Fibroblast of skin of right biceps (primary cell): Measurements from ENCODE around the gene EVA1A.

Source experiments
- DNase-seq: peaks from one replicate; pipeline ENCODE4 v3.0.0-alpha.2; 2013

The EVA1A gene

DNA sequence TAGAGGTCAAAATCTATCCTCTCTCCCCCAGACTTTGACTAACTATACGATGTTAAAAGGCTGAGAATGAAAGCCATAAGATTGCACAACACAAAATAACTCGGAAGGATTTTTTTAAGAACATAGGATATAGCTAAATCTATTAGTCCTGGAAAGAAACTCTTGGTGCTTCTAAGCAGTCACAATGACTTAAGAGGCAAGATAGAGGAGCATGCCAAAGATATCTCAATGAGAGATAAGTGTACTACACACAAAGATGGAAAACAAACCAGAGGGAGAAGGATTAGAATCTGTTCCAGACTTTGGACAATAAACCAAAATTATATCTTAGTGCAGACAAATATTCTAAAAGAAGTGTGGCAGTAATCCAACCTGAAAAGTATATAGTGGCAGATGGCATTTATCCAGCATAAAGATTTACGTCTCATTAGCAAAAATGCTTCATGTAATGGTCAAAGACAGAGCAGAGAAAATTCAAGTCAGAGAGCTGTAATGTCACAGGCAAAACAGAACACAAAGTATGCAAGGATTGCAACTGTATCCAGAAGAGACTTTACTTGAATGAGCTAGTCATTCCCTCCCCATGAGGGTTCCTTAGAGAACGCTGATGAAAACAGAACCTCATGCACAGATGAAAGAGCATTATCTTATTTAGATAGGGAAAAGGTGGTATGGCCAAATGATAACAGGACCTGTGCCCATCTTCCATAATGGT lies 28.8 kb upstream of the EVA1A start:
- DNase-seq: peak; percentile 66

DNA sequence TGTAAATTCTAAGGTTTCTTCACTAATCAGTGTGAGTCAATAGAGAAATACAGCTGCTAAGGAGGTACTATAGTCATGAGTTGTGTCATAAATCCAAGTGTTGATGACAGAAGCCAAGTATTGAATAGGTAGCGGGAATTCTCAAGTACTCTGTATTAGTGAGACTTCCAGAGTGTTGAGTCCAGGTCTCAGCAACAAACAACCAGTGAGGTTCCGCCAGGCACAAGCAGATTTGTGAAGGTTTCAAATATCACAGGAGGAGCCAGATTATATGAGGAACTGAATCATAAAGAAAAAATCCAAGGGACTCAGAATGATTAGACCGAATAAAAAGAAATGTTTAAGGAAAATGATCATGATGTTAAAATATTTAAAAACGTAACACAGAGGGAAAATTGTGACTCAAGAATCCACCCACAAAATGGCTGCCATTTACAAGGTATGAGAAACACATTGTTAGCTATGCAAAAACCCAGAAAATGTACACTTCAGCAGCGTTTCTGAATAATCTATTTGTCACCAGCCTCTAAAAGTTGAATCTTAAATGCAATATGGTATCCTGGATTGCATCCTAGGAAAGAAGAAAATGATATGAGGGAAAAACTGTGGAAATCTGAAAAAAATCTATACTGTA lies 27.3 kb upstream of the EVA1A start:
- DNase-seq: peak; percentile 99

DNA sequence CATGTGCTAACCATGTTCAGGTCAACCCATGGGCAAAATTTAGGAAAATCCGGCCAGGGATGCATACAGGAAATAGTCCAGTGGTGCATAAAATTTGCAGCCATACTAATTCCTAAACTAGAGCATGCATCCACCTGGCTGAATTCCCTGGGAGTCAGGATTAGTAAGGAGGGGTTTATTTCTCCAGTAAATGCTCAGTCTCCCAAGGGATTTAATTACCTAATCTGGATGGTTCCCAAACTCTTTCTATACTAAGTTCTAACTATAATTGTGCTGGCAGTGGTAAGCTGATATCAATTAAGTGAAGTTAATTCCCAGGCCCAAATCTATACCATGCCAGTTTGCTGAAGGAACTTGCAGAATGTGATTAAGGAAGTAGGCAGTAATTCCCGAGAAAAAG lies 26.2 kb upstream of the EVA1A start:
- DNase-seq: no peak

DNA sequence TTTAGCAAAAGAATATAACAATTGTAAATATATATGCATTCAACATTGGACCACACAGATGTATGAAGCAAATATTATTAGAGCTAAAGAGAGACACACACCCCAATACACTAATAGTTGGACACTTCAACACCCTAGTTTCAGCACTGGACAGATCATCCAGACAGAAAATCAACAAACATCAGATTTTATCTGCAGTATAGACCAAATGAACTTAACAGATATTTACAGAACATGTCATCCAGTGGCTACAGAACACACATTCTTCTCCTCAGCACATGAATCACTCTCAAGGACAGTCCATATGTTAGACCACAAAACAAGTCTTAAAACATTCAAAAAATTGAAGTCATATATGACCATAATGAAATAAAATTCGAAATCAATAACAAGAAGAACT lies 22.1 kb upstream of the EVA1A start:
- DNase-seq: peak; percentile 60

DNA sequence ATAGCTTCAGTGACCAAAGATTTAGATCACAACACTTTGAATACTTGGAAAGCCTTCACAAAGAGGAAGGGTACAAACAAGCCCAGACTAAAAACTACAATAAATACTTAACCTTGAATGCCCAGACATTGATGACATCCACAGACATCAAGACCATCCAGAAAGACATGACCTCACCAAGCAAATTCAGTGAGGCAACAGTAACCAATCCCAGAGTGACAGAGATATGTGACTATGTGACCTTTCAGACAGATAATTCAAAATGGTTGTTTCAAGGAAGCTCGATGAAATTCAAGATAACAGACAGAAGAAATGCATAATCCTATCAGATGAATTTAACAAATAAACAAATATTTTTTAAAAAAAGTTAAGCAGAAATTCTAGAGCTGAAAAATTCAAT lies 19.9 kb upstream of the EVA1A start:
- DNase-seq: no peak

DNA sequence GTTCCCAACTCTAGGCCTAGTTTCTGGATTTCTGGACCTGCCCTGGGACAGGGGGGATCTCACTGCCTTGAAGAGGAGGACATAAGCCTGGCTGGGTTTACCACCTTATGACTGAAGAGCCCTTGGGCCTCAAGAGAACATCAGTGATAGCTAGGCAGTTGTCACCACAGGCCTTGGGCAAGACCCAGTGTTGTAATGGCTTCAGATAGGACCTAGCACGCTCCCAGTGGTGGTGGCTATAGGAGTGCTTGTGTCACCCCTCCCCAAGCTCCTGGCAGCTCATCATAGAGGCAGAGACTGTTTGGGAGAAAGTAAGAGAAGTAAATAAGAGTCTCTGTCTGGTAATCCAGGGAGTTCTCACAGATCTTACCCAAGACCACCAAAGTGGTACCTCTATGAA lies 19.4 kb upstream of the EVA1A start:
- no peak for DNase-seq

DNA sequence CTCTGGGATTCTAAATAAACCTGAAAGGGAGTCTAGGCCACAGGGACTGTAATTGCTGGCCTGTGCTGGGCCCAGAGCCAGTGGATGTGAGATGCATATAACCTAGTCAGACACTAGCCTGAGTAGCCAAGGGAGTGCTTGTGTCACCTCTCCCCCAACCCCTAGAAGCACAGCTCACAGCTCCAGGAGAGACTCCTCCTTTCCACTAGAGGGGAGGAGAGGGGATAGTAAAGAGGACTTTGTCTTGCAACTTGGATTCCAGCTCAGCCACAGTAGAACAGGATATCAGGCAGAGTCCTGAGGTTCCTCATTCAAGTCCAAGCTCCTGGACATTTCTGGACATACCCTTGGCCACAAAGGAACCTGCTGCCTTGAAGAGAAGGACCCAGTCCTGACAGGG lies 18.4 kb upstream of the EVA1A start:
- DNase-seq: no peak

DNA sequence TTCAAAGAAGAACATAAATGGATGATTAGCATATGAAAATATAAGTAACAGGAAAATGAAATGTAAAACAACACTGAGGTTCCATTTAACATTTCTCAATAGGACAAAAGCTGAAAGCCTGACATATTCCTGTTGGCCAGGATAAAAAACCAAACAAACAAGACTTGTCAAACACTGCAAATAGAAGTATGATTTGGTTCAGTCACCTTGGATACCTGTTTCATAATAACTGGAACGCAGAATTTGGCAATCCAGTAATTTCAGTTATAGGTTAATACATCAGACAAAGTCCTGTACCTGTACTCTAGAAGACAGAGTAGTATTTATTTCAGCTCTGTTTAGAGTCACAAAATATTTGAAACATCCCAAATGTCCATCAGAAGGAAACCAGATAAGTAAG lies 16.5 kb upstream of the EVA1A start:
- DNase-seq: no peak

DNA sequence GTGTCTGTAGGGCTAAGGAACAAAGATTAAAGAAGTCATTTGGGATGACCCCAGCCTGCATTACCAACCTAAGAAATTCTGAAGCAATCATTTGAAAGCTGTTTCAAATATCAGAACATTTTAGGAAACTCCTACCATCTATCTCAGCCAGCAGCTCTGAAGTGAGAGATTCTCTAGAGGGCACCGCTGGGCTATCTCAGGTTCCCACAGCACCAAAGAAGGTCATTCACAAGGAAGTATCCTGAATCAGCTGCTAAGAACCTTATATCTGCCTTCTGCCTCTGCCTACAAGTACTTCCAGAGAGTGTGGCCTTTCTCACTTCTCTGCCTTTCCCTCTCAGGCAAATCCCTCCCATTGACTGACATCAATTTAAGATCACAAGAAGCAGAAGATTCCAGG lies 13.4 kb upstream of the EVA1A start:
- no peak for DNase-seq

DNA sequence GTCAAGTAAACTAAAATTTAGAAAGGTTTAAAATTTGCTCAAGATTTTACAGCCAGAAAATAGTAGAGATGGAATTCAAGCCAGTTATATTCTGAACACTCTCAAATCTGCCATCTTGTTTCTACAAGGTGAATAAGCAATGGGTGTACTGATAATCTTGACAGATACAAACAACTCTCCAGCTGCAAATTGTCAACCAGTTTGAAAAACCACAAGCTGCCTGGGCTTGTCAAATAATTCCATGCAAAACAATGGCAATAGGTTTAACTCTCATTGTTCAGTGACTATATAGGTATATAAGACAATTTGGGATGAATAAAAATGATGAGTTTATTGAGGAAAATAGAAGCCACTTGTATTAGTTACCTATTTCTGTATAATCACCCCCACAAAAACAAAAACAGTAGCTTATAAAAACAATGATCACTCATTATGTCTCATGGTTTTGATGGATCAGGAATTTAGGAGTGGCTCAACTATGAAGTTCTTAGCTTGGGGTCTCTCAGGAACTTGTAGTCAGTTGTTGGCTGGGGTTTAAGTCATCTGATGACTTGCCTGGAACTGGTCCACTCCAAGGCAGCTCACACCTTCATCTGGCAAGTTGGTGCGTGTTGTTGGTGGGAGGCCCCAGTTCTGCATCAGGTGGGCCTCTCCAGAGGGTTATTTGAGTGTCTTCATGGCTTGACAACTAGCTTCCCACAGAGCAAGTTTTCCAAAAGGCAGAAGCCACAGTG lies 12.6 kb upstream of the EVA1A start:
- DNase-seq: no peak

DNA sequence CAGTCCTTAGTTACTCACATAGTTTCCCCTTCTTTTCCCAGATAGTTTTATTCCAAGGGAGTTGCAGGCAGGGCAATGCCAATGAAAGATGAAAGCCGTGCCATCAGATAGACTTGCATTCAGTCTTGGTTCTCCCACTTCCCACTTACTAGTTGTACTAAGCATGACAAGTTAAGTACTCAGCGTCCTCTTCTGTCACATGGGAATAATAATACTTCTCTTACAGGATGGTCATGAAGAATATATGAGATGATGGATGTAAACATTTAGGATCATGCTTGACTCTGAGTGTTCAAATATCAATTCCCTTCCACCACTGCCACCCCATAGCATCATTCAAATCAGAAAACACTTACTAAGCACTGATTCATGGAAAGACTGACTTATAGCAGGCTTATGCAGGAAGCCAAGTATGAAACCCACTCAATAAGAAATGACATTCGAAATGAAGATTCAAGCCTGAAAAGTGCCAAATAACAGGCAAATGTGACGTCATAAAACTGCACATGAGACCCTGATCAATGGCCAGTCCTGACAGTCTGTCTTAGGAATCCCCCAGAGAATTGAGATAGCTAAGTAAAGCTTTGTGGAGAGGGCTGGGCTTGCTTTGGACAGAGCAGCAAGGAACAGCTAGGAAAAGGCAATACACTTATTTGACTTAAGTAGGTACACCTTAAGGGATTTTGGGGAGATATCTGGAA lies 11.1 kb upstream of the EVA1A start:
- peak; percentile 52 for DNase-seq

DNA sequence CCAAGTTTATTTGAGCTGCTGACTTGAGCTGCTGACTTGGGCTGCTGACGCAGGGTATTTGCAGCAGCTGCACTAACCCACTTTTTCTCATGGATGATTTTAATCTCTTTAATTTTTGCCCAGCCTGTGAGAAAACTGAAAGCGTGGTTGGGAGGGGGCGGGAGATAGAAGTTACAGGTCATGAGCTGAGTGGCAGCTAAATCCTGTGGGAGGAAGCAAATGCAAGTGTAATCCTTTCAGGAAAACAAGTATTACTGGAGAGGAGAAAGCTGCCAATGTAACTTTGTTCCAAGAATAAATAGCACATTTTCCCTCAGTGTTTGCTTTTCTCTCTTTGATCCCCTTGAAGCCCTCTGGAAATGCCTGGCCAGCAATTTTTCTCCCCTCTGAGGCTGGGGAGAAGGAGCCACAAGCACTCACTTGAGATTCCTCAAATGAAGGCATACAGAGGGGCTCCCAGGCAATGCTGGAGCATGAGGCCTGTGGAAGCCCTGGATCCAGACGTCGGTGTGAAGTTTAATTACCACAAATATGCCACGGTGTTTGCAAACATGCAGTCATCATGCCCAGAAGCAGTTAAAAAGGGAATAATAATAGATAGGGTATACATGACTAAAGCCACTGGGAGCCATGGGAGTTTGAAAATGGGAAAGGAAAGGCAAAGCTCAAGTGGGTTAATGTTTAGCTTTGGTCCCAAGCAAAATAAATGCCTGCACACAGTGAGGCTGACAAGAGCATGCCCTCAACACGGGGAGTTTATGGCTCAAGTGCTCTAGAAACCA lies 10.4 kb upstream of the EVA1A start:
- DNase-seq: peak; percentile 42

DNA sequence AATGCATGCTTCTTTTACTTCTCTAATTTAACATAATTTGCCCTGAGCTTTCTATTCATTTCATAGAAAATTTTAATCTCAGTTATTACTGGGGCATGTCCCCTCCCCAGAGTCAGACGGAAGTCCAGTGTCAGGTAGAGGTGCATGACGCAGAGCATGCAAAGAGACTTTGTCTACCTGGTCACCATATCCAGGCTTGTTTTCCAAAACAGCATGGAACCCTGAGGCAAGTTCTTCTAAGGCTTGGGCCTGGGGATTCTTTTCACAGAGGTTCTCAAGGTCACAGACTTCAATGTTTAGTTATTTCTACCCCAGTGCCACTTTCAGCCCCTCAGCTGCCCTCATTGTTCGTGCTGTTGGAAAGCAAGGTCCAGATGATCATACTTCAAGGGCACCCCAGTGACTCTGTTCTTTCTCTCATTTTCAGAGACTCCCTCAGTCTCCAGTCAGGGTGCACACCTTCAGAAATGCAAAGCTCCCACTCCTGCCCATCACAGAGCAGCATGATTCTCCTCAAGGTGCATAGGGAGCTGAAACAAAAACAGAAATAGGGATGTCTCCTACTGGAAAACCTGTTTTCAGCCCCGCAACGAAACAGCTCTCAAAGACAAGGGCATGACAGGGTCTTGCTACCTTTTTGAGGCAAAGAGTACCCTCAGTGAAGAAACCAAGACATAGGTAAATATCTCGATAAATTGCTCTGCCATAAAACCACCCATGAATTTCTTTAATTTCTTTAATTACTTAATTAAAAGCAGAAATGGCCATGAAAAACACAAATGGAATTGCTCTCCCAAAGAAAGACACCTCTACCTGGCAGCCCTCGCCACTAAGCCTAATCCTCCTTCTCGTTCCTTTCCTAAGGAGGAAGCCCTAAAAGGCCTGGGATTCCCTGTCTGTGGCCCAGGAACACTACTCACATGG lies 9.5 kb upstream of the EVA1A start:
- no peak for DNase-seq

DNA sequence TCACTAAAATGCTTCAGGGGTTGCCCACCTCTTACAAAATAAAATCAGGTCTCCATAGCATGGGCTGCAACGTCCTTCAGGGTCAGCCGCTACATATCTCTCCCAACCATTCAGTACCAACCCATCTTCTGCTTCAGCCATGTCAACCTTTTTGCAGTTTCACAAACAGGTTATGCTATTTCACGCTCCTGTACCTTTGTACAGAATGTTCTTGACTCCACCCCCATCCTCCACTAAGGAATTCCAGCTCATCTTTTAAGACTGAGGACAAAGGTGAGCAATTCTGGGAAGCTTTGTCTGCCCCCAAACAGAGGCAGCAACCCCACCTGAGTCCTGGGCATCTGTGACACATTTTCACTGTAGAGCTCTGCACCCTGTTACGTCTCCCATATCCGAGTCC lies 8.8 kb upstream of the EVA1A start:
- DNase-seq: no peak

DNA sequence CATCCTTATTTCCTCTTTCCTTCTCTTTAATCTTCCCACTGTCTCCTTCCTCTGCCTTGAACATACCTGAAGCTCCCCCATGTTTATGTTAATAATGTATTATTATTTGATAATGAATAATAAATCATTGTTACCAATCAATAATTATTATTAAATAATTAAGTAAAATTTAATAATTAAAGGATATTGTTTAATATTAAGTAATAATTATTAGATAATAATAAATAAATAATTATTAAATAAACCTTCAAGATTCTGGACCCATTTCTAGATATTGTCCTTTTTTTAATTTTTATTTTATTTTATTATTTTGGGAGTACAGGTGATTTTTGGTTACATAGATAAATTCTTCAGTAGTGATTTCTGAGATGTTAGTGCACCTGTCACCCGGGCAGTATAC lies 7.4 kb upstream of the EVA1A start:
- DNase-seq: no peak

DNA sequence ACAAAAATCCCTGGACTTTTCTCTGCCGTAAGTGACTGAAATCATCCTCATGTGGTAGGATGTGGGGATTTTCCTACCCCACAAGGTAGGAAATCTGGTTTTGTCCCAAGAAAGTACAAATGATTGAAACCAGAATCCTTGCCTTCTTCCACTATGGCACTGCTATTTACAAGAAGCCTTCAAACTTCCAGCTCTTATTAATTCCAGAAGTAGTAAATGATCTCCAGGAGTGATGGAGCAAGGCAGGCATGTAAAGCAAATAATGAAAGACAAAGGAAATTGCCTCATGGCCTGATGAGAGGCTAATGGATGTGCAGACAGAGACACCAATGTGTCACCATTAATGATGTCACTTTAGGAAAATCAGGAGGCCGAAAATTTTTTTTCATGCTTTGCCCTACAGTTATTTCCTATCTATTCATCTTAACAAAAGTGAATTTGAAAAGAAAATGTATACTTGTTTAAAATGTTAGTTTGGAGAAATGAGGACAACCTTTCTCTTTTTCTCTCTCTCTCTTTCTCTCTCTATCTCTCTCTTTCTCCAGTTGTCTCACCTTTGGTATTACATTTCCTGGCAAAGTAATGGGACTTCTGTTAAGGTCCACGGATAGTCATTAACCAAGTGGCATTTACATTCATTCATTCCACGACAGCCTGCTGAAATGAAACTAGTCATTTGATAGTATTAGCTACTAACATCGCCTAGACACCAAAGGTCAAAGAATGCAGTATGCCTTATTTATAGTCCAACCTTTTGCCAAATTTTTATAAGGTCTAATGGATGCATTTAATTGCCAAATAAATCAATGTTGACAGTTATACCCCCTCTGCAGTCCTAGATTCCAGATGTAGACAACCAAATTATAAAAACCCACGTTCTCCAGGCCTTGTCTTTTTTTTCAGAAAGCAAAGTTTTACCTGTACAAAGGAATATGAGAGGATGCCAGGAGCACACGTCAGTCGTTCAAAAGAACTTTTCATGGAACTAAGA lies 5.0 kb upstream of the EVA1A start:
- DNase-seq: peak; percentile 88

DNA sequence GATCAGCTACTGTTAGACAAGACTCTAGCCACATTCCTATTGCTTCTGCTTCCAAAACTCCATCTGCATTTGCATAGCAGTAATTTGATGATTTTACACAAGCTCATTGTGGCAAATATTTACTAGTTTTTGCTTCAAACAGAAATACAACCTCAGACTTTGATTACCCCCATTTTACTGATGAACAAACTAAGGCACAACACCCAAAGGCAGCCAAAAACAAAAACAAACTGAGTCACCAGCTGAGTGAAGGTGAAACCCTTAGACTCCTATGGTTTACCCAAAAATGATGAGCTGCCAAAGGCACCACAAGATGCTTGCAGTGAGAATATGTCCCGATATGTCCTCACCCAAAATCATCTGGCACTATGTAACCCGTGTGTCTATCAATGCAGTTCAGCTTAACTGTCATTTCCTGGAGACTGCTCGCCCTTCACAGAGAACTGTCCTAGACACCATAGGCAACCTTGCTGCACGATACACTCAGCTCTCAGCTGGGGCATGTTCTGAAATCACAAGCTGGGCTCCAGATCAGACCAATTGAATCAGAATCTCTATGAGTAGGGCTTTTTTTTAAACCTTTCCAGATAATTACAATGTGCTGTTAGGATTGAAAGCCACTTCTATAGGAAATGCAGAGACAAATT lies 4.1 kb upstream of the EVA1A start:
- DNase-seq: peak; percentile 37

DNA sequence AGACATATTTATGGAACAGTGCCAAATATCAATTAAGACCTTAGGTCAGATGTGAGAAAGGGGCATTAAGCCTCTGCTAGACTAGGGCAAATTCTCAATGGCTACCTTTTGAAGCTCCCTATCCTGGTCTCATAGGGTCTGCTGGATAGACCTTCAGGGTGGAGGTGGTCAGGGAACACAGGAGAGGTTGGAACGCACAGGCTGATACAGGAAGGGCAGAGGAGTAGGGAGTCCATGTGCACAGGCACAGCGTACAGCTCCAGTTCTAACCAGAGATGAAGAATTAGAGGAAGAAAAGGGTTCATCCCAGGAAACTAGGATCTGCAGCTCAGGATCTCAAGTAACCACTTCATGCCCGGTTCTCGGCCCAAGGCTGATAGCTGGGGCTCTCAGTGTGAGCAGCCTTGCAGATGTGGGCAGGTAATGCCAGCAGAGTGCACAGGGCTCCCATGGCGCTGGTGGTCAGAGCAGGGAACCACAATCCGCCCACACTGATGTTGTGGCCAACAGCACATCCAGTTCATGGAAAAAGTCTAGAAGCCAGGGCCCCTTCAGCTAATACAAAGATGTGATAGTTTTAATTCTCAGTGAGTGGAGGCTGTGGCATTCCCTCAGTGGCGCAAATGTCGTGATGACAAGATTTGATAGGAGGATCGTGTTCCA lies 3.4 kb upstream of the EVA1A start:
- DNase-seq: no peak

DNA sequence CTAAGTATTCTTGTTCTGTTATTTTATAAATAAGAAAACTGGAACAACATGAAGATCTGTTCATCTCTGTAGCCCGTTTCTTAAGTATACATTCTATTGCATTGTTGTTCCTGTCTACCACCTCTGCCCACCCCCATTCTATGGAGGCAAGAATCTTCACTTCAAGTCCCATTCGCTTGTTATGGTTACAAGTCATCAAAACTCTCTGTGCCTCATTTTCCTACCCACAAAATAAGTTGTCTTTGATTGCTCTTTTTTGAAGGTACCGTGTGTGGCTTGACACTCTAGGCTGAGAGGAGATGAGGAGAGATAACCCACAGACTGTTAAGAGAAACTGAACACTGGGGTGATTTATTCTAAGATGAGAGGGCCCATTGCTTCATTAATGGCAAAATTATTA lies 2.9 kb upstream of the EVA1A start:
- no peak for DNase-seq
